Upper lobe of left lung (tissue), 6 donors: ENCODE results near the gene COL23A1. TPM values are rescaled to one million over a fixed set of nuclear protein-coding genes. Genes with fewer than 3 reads are reported as not detected.

ENCODE experiments used
- ATAC-seq, 2 donors: fragments of 200-7000 bp; cut with Tn5 transposase; one replicate each; pipeline ENCODE4 v1.9.1; 2022; ENCODE audit warnings: mild to moderate bottlenecking in 2 of 2, moderate library complexity in 2 of 2; ENCODE audit not compliant: low FRiP score in 2 of 2
- DNase-seq, 2 donors: peaks; one replicate each; pipeline ENCODE4 v3.0.0-alpha.2; 2019 to 2020
- H3K27ac ChIP-seq, 4 donors: fragments of 200-600 bp; sonication (generic); one replicate each; pipeline ENCODE4 v1.5.1; 2016 to 2019
- H3K27me3 ChIP-seq, 4 donors: fragments of 200-600 bp; sonication (generic); one replicate each; pipeline ENCODE4 v1.5.1; 2017 to 2019
- H3K36me3 ChIP-seq, 4 donors: fragments of 200-600 bp; sonication (generic); one replicate each; pipeline ENCODE4 v1.5.1; 2016 to 2019
- H3K4me1 ChIP-seq, 4 donors: fragments of 200-600 bp; sonication (generic); one replicate each; pipeline ENCODE4 v1.5.1; 2018 to 2019
- H3K4me3 ChIP-seq, 4 donors: fragments of 200-600 bp; sonication (generic); one replicate each; pipeline ENCODE4 v1.5.1; 2017 to 2019; ENCODE audit warnings: mild to moderate bottlenecking in 2 of 4, moderate library complexity in 1 of 4
- H3K9me3 ChIP-seq, 4 donors: fragments of 200-600 bp; sonication (generic); one replicate each; pipeline ENCODE4 v1.5.1; 2018 to 2019
- EP300 ChIP-seq, 4 donors: sonication (generic); formaldehyde crosslinking; IDR thresholded peaks; one replicate each; pipeline ENCODE4 v1.5.1; 2017; ENCODE audit warnings: antibody characterized with exemption in 4 of 4, control low read depth in 2 of 4
- POLR2A ChIP-seq, 4 donors: fragments of 450-650 bp; IDR thresholded peaks; one replicate each; pipeline ENCODE4 v1.5.1; 2016 to 2017; ENCODE audit warnings: antibody characterized with exemption in 4 of 4, mild to moderate bottlenecking in 2 of 4
- POLR2AphosphoS5 ChIP-seq, 2 donors: sonication (generic); formaldehyde crosslinking; IDR thresholded peaks; one replicate each; pipeline ENCODE4 v1.5.1; 2017; ENCODE audit warnings: antibody characterized with exemption in 2 of 2
- WGBS, 2 donors: methylation state at CpG; one replicate each; pipeline ENCODE4 v1.1.5; 2017 to 2018; 5-methylcytosine and 5-hydroxymethylcytosine counted together
- total RNA-seq, 6 donors: library from RNA; depleted of rRNA in 4 of 6; stranded (reverse); fragments of >200 nt in 4 of 6; gene quantifications; one replicate each; pipeline versions ENCODE4 v1.1.0 to v1.2.1, GENCODE V29; 2016 to 2021
- TF ChIP-seq, protein P1 (sequence below), 6 experiments: fragments of 450-650 bp in 4 of 6; fragments of 200-600 bp in 2 of 6; sonication (generic) in 2 of 6; IDR thresholded peaks; one replicate each; pipeline ENCODE4 v1.5.1; 2016 to 2019; ENCODE audit warnings: antibody characterized with exemption in 6 of 6
- donor health status: DM: no; HTN: no; CAD: no; lungs with moderate emphysema.
- donor health status: DM: no; HTN: yes; CAD: no; lungs with severe emphysema.

COL23A1 gene
- total RNA-seq, 6 donors from 2014 or later, result 0.61 to 3.1 (median 1.5) TPM

DNA sequence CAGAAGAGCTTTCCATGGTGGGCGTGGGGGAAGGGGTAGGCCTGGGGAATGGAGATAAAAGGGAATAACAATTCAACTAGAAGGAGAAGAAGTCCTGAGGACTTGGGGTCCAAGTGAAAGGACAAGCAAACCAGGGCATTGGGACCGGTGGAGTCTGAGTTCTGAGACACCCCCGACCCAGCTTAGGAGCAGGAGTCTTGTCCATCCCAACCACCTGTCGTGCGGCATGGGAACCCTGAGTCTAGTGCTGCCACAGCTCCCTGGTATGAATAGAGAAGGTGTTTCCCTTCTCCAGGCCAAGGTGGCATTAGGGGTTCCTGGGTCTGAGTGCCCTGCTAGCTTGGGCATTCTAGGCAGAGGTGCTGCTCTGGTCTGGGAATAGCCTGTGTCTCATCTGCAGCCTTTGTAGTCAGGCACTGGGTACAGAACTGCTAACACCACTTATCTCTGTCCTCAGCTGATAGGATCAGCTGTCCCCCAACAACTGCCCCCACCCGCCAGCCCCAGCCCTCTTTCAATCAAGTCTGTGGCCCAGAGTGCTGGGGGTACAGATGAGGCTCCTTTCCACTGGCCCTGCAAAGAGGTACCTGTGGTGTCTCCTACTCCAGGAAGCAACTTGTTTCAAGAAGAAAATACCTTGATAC is 375.9 kb downstream of the COL23A1 start:
- TF ChIP-seq POLR2A (IDR thresholded peaks at IDR 0.05), result no peak
- TF ChIP-seq, protein P1, sequence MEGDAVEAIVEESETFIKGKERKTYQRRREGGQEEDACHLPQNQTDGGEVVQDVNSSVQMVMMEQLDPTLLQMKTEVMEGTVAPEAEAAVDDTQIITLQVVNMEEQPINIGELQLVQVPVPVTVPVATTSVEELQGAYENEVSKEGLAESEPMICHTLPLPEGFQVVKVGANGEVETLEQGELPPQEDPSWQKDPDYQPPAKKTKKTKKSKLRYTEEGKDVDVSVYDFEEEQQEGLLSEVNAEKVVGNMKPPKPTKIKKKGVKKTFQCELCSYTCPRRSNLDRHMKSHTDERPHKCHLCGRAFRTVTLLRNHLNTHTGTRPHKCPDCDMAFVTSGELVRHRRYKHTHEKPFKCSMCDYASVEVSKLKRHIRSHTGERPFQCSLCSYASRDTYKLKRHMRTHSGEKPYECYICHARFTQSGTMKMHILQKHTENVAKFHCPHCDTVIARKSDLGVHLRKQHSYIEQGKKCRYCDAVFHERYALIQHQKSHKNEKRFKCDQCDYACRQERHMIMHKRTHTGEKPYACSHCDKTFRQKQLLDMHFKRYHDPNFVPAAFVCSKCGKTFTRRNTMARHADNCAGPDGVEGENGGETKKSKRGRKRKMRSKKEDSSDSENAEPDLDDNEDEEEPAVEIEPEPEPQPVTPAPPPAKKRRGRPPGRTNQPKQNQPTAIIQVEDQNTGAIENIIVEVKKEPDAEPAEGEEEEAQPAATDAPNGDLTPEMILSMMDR (IDR thresholded peaks at IDR 0.05), result no peak
- no peak for TF ChIP-seq EP300 (IDR thresholded peaks at IDR 0.05)
- TF ChIP-seq POLR2AphosphoS5 (IDR thresholded peaks at IDR 0.05), result no peak
- DNase-seq, result no peak
- ATAC-seq, result no peak
- H3K4me3 ChIP-seq, result no peak overlapping the region
- WGBS, 2 donors, result 92 to 94% methylated on average over 6 of the region's 6 CpGs
- peaks cover 0 to 19% (median 4%) of the 10 kb centered on the region in 4 donors for H3K4me1 ChIP-seq
- no peaks in the 10 kb centered on the region for H3K9me3 ChIP-seq
- no peak overlapping the region for H3K27ac ChIP-seq
- peaks cover 46 to 89% (median 76%) of the 10 kb centered on the region in 4 donors for H3K36me3 ChIP-seq
- no peaks in the 10 kb centered on the region for H3K27me3 ChIP-seq

DNA sequence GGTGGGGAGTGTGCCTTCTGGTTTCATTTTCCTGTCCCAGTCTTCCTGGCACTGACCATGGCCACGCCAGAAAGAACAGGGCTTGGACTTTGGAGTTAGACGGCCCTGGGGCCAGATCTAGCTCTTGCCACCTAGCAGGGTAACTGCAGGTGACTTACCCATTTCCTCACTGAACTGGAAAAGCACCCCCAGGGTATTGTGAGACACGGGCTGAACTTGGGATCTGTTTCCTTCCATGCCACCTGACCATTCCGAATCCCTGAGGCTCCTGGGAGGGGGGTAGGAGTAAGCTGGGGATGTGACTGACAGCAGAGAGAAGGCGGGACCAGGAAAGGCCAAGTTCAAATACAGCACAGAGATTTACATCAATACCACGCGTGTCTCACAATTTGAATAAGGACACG is 376.4 kb downstream of the COL23A1 start:
- ATAC-seq (no peak), DNase-seq (no peak)
- Histone ChIP-seq H3K9me3 (no peaks in the 10 kb centered on the region), H3K36me3 (peaks cover 51 to 93% (median 80%) of the 10 kb centered on the region in 4 donors), H3K27me3 (no peaks in the 10 kb centered on the region), H3K4me3 (no peak overlapping the region), H3K27ac (no peak overlapping the region), H3K4me1 (peaks cover 0 to 19% (median 4%) of the 10 kb centered on the region in 4 donors)
- 69 to 72% methylated on average over 8 of the region's 8 CpGs for WGBS, 2 donors
- TF ChIP-seq POLR2A (IDR thresholded peaks at IDR 0.05), result no peak
- TF ChIP-seq, protein P1 (IDR thresholded peaks at IDR 0.05), result no peak
- no peak for TF ChIP-seq POLR2AphosphoS5 (IDR thresholded peaks at IDR 0.05)
- TF ChIP-seq EP300 (IDR thresholded peaks at IDR 0.05), result no peak

DNA sequence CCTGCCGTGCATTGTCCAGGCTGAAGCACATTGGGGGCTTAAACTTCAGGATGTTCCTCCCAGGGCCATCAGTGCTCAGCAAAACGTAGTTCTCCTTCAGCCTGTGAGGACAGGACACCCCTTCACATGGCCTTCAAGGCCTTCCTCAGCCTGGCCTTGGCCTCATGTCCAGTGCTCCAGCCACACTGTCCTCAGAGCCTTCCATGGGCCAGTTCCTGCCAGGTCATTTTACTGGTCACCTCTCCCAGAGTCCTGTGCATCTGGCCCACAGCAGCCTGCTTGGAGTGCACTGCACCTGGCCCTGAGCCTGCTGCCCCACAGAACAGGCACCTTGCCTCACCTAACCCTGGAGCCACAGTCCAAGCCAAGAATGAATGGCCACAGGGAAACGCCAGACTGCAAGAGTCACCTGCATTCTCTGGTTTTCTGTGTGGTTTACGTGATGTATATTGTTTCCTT is 377.2 kb downstream of the COL23A1 start:
- DNase-seq (no peak), ATAC-seq (no peak)
- Histone ChIP-seq H3K27me3 (no peaks in the 10 kb centered on the region), H3K27ac (no peak overlapping the region), H3K36me3 (peaks cover 51 to 94% (median 83%) of the 10 kb centered on the region in 4 donors), H3K9me3 (no peaks in the 10 kb centered on the region), H3K4me1 (peaks cover 2 to 22% (median 4%) of the 10 kb centered on the region in 4 donors), H3K4me3 (no peak overlapping the region)
- TF ChIP-seq POLR2A (IDR thresholded peaks at IDR 0.05), result no peak
- TF ChIP-seq POLR2AphosphoS5 (IDR thresholded peaks at IDR 0.05), result no peak
- TF ChIP-seq, protein P1 (IDR thresholded peaks at IDR 0.05), result no peak
- TF ChIP-seq EP300 (IDR thresholded peaks at IDR 0.05), result no peak
- WGBS, 2 donors, result 62 to 79% methylated on average over 4 of the region's 4 CpGs

DNA sequence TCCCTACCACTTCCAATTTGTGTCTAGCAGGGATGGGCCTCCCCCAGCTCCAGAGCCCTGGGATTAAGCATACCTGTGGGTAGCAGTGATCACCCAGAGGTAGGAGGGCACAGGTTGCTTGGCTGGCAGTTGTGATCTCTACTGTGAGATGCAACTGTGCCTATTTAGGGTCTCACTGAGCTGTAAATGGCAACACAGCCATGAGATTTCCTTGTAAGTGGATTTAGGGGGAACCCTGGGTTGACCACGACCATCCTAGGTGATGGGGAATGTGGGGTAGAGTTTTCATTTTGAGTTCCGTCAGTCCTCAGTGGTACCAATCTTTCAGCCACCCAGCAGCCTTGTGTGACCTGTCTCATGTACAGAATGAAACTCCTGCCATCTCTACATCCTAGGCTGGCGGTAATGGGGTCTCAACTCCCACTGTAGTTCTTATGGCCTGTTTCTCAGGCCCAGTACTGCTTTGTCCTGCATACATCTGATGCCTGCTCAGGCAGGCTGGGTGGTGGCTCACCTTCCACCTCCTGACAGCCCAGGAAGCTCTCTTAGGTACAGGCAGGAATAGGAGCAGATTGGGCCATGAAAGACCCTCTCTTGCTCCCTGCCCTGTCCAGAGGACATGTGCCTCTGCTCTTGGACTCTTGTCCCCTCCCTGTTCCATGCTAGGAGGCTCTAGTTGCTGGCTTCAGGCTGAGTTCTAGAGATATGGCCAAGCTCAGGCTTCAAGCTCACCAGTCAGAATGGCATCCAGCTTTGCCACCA is 377.8 kb downstream of the COL23A1 start:
- 92% methylated on average over 3 of the region's 3 CpGs; no CpG with 5 or more reads in 1 of the 2 donors for WGBS, 2 donors
- Histone ChIP-seq H3K27ac (no peak overlapping the region), H3K9me3 (no peaks in the 10 kb centered on the region), H3K27me3 (no peaks in the 10 kb centered on the region), H3K4me1 (peaks cover 4 to 25% (median 11%) of the 10 kb centered on the region in 4 donors), H3K36me3 (peaks cover 51 to 100% (median 88%) of the 10 kb centered on the region in 4 donors), H3K4me3 (no peak overlapping the region)
- no peak for TF ChIP-seq POLR2A (IDR thresholded peaks at IDR 0.05)
- TF ChIP-seq POLR2AphosphoS5 (IDR thresholded peaks at IDR 0.05), result no peak
- TF ChIP-seq, protein P1 (IDR thresholded peaks at IDR 0.05), result no peak
- TF ChIP-seq EP300 (IDR thresholded peaks at IDR 0.05), result no peak
- no peak for DNase-seq
- no peak for ATAC-seq
